LNCaP clone FGC (cell line): ENCODE results near the gene GOT1.

ENCODE experiments used
- DNase-seq: peaks from one replicate; pipeline ENCODE4 v3.0.0-alpha.2; 2011; ENCODE audit warnings: low read depth
- H3K4me3 ChIP-seq: 2 replicates; pipeline ENCODE4 v1.5.1; 2011; ENCODE audit warnings: mild to moderate bottlenecking, low read depth, low read length, control low read depth
- TF ChIP-seq, protein P1 (sequence below): IDR thresholded peaks from 2 replicates; pipeline ENCODE4 v1.5.1; 2012; ENCODE audit warnings: mild to moderate bottlenecking; ENCODE audit not compliant: control insufficient read depth, insufficient read depth; ENCODE audit errors: extremely low read depth

GOT1 gene

DNA sequence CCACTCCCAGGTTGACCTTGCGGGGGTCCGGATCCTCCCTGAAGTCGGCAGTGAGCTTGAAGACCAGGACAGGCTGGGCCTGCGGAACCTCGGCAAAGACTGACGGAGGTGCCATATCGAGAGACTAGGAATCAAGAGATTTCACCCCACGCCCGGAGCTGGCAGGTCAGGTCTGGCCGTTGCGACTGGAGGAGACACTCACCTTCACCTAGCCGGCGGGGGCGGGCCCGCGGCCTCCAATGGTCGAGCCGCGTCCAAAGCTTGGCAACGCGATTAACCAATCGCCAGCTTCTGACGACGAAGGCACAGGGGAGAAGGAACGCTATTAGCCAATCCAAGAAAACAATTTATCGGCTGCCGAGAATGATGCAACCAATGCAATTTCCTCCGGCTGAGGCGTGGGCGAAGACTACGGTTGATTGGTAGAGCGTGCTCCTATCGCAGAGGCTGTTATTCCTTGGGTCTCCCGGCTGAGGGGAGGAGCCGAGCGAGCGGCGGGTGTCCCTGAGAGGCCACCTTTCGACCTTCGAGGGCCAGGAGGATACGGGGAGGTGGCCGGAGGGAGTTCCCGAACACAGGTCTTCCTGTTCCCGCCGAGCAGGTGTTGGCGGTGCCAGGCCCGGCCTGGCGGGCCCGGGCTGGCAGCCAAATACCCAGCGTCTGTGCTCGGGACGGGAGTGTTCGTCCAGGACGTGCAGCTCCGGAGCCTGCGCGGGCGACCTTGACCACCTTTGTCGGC, at the start of gene GOT1:
Gene GOT1 (minus strand): TSS at position 174 of the 739 bp plus-strand sequence. CDS start 59 bp downstream, at position 115.
- peak; percentile 99 for DNase-seq
- peak within 1 kb of the TSS; percentile 100 for H3K4me3 ChIP-seq
- TF ChIP-seq, protein P1, sequence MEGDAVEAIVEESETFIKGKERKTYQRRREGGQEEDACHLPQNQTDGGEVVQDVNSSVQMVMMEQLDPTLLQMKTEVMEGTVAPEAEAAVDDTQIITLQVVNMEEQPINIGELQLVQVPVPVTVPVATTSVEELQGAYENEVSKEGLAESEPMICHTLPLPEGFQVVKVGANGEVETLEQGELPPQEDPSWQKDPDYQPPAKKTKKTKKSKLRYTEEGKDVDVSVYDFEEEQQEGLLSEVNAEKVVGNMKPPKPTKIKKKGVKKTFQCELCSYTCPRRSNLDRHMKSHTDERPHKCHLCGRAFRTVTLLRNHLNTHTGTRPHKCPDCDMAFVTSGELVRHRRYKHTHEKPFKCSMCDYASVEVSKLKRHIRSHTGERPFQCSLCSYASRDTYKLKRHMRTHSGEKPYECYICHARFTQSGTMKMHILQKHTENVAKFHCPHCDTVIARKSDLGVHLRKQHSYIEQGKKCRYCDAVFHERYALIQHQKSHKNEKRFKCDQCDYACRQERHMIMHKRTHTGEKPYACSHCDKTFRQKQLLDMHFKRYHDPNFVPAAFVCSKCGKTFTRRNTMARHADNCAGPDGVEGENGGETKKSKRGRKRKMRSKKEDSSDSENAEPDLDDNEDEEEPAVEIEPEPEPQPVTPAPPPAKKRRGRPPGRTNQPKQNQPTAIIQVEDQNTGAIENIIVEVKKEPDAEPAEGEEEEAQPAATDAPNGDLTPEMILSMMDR = no peak

DNA sequence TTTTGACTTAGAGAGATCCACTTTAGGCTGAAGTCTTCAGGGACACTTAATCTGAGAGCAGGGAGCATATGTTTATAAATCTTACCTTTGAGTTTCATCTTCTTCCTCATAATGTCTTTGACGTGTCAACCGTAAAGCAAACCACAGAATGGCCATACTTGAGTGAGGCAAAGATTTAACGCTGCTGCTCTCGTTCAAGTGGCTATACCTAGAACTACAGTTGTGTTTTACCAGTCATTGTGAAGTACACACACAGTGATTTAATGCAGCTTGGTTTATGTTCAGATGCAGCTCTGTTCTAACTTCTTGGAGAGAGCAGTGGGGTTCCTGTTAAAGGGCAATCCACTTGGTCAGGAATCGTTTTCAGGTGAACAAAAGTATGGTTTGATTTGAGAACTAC, 39.9 kb upstream of the GOT1 start:
- H3K4me3 ChIP-seq = no peak overlapping the region
- TF ChIP-seq, protein P1 = no peak
- DNase-seq = no peak

GRCh38 chr10:99467236-99467999, 37.0 kb upstream of the GOT1 start:
- DNase-seq = no peak
- TF ChIP-seq, protein P1 = no peak
- H3K4me3 ChIP-seq = no peak overlapping the region

GRCh38 chr10:99466632-99467223, 36.3 kb upstream of the GOT1 start:
- no peak for DNase-seq

GRCh38 chr10:99461230-99461629, 30.8 kb upstream of the GOT1 start:
- no peak for DNase-seq
- TF ChIP-seq, protein P1 = no peak
- no peak overlapping the region for H3K4me3 ChIP-seq

More at GRCh38 chr10:99466632-99467223, 36.3 kb upstream of the GOT1 start:
- no peak overlapping the region for H3K4me3 ChIP-seq
- TF ChIP-seq, protein P1 = no peak

DNA sequence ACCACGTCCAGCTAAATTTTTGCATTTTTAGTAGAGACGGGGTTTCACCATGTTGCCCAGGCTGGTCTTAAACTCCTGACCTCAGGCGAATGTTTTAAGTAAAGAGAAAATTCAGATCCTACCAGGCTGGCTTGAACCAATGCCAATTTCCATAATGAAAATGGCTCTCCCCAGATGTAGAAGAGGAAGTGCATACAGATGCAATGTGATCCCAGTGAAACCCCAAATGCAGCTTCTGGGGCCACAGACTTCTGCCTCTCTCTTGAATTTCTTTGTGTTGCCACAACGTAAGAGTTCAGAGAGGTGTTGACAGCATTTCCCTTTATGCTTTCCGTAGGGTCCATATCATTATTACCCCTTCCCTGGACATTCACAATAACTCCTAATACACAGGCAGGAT, 29.6 kb upstream of the GOT1 start:
- no peak overlapping the region for H3K4me3 ChIP-seq
- no peak for DNase-seq
- TF ChIP-seq, protein P1 = no peak
